ENCODE results near the gene XDH.

- TF ChIP-seq RCOR1 (IDR thresholded peaks at IDR 0.05; ENCODE audit: borderline replicate concordance in 1 of 2, low read depth in 2 of 2, low read length in 2 of 2) (no peak), PATZ1 (CRISPR knock-in tag; IDR thresholded peaks at IDR 0.05; ENCODE audit: borderline replicate concordance) (no peak), ETV5 (CRISPR knock-in tag; IDR thresholded peaks at IDR 0.05; ENCODE audit: low read depth) (no peak), SREBF1 (IDR thresholded peaks at IDR 0.05; ENCODE audit: borderline replicate concordance, low read depth, low read length) (no peak), CEBPB (tag; IDR thresholded peaks at IDR 0.05) (no peak), EZH2 (IDR thresholded peaks at IDR 0.05; ENCODE audit: borderline replicate concordance, low read depth, low read length) (no peak), HMGXB4 (CRISPR knock-in tag; IDR thresholded peaks at IDR 0.05) (no peak), POLR2AphosphoS5 (IDR thresholded peaks at IDR 0.05; ENCODE audit: control insufficient read depth, insufficient read depth, low read depth, low read length) (no peak), E2F6 (IDR thresholded peaks at IDR 0.05; ENCODE audit: borderline replicate concordance in 1 of 2, extremely low read depth in 1 of 2, insufficient read depth in 1 of 2, insufficient read length in 1 of 2, low read depth in 1 of 2, low read length in 1 of 2, poor library complexity in 1 of 2, severe bottlenecking in 1 of 2) (no peak), NCOA4 (IDR thresholded peaks at IDR 0.05; ENCODE audit: partially characterized antibody) (no peak), PKNOX1 (IDR thresholded peaks at IDR 0.05) (no peak), EHMT2 (IDR thresholded peaks at IDR 0.05) (no peak), ZFX (CRISPR knock-in tag; IDR thresholded peaks at IDR 0.05) (no peak), THRA (IDR thresholded peaks at IDR 0.05) (no peak)
Observed at GRCh38 chr2:31386172-31386571, 28.4 kb downstream of the XDH start.

Measured in K562 (cell line).